ENCODE measurements around the gene MAST2. TPM values are rescaled to one million over a fixed set of nuclear protein-coding genes. Genes with fewer than 3 reads are reported as not detected.

MAST2 gene
- total RNA-seq, 4 donors from 2014 or later: 18.8 to 22.2 (median 20.2) TPM

DNA sequence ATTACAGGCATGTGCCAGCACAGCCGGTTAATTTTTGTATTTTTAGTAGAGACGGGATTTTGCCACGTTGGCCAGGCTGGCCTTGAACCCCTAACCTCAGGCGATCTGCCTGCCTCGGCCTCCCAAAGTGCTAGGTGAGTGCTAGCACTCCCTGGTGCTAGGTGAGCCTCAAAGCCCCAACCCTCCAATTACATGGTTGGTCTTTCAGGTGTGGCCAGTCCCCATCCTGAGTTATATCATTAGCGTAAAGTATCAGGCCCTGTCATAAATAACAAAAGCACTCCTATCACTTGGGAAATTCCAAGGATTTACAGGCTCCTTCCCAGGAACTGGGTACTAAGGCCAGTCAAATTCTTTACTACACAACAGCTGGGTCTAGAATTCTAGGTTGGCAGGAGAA is 191.0 kb downstream of the MAST2 start:
- Histone ChIP-seq H3K9me3 (no peaks in the 10 kb centered on the region), H3K27ac (no peak overlapping the region), H3K4me3 (replicated peaks in 1 of 3) (no peak overlapping the region), H3K4me1 (no peaks in the 10 kb centered on the region), H3K27me3 (no peaks in the 10 kb centered on the region), H3K36me3 (no peaks in the 10 kb centered on the region)
- no peak for TF ChIP-seq POLR2A (IDR thresholded peaks at IDR 0.05)
- TF ChIP-seq, protein P1, sequence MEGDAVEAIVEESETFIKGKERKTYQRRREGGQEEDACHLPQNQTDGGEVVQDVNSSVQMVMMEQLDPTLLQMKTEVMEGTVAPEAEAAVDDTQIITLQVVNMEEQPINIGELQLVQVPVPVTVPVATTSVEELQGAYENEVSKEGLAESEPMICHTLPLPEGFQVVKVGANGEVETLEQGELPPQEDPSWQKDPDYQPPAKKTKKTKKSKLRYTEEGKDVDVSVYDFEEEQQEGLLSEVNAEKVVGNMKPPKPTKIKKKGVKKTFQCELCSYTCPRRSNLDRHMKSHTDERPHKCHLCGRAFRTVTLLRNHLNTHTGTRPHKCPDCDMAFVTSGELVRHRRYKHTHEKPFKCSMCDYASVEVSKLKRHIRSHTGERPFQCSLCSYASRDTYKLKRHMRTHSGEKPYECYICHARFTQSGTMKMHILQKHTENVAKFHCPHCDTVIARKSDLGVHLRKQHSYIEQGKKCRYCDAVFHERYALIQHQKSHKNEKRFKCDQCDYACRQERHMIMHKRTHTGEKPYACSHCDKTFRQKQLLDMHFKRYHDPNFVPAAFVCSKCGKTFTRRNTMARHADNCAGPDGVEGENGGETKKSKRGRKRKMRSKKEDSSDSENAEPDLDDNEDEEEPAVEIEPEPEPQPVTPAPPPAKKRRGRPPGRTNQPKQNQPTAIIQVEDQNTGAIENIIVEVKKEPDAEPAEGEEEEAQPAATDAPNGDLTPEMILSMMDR (IDR thresholded peaks at IDR 0.05): no peak
- no peak for DNase-seq
- intact Hi-C loops (cut with DNase I): no loop called here
- WGBS, 2 donors: 98 to 99% methylated on average over 6 of the region's 6 CpGs

DNA sequence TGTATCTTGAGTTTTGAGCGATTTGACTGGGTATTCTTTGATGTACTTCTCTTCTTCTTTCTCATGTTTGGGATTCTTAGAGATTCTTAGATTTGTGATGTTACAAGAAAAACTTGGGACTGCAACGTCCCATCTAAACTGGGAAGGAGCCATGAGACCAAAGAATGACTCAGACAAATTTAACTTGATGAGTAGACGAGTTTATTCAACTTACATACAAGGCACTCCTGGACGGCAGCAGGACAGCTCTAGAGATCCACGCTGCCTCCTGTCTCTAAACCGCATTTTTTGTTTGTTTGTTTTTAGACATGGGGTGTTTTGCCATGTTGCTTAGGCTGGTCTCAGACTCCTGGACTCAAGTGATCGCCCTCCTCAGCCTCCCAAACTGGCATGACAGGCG is 191.9 kb downstream of the MAST2 start:
- Histone ChIP-seq H3K27ac (no peak overlapping the region), H3K4me3 (replicated peaks in 1 of 3) (no peak overlapping the region), H3K27me3 (no peaks in the 10 kb centered on the region), H3K36me3 (no peaks in the 10 kb centered on the region), H3K4me1 (no peaks in the 10 kb centered on the region), H3K9me3 (no peaks in the 10 kb centered on the region)
- WGBS, 2 donors: 77 to 86% methylated on average over 8 of the region's 8 CpGs
- intact Hi-C loops (cut with DNase I): no loop called here
- TF ChIP-seq, protein P1 (IDR thresholded peaks at IDR 0.05): no peak
- no peak for TF ChIP-seq POLR2A (IDR thresholded peaks at IDR 0.05)
- no peak for DNase-seq

DNA sequence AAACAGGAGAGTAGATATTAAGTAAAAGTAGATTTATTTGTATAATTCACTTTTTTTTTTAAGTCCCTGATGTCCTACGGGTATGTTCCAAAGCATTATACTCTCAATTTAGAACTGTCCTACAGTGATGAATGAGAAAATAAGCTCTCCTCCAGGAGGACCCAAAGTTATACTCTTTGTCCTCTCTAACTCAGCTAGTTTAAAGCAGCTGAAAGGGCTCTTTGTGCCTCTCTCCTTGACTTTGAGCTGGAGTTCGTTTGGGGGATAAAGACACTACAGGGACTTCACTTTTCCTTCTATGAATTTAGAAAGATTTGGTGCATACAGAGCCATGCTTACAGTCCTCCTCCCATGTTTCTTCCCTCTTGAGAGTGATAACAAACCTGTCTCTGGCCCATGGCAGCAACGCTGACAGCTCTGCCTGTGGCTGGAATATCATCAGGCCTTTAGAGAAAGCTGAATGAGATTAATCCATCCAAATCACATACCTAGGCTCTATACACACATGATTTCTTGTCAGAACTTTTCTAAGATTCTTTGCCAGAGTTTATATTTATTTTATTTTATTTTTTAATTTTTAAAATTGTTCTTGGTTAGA is 194.7 kb downstream of the MAST2 start:
- no peak overlapping the region for H3K4me3 ChIP-seq (replicated peaks in 1 of 3)
- H3K27ac ChIP-seq: no peak overlapping the region
- H3K9me3 ChIP-seq: no peaks in the 10 kb centered on the region
- intact Hi-C loops (cut with DNase I): no loop called here
- no peaks in the 10 kb centered on the region for H3K27me3 ChIP-seq
- no peaks in the 10 kb centered on the region for H3K36me3 ChIP-seq
- 79 to 83% methylated on average over 3 of the region's 3 CpGs for WGBS, 2 donors
- H3K4me1 ChIP-seq: no peaks in the 10 kb centered on the region
- DNase-seq: no peak
- TF ChIP-seq, protein P1 (IDR thresholded peaks at IDR 0.05): no peak
- TF ChIP-seq POLR2A (IDR thresholded peaks at IDR 0.05): no peak

DNA sequence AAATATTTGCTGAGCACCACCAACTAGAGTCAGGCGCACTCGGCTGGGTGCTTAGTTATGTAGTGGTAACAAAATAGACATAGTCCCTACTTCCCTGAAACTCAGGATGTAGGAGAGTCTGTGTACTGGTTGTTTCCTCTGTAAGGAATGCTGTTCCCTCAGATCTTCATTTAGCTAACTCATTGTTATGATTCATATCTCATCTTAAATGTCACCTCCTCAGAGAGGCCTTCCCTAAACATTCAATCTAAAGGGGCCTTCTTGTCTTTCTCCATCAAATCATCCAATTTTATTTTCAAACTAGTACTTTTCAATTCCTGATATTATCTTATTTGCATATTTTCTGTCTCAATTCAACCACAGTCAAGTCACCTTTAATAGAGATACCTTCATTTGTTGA is 196.1 kb downstream of the MAST2 start:
- no peak for DNase-seq
- Histone ChIP-seq H3K4me1 (no peaks in the 10 kb centered on the region), H3K4me3 (replicated peaks in 1 of 3) (no peak overlapping the region), H3K27ac (no peak overlapping the region), H3K27me3 (no peaks in the 10 kb centered on the region), H3K36me3 (no peaks in the 10 kb centered on the region), H3K9me3 (no peaks in the 10 kb centered on the region)
- TF ChIP-seq, protein P1 (IDR thresholded peaks at IDR 0.05): no peak
- TF ChIP-seq POLR2A (IDR thresholded peaks at IDR 0.05): no peak
- intact Hi-C loops (cut with DNase I): no loop called here
- WGBS, 2 donors: 96 to 100% methylated on average over 2 of the region's 2 CpGs

DNA sequence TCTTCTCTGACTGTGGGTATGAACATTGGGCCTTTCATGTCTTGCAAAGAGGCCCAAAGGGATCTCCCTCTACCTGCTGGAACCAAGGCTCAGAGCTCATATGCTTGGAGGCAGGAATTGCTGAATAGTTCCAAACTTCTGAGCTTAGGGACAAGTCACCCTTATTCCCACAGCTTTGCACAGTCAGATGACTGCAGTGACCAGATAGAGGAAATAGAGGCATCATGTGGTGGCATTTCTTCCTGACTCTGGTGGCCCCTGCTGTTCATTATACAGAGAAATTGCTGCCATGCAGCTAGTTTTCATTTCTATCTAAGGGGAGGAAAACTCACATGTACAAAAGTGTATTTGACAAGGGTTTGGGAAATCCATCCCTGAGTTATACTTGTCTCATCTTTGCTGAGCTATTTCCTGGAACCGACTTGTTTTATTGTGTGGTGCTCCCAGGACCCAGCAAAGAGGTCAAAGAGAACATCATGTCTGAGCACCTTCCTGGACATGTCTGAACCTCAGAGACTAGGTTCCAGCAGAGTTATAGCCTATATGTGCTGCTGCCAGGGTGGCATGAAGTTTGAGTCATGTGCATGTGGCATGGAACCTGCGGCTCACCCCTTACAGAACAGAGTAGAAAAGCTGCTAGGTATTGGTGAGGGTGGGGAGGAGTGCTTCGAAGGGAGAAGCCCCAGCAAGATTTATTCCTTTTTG is 197.8 kb downstream of the MAST2 start:
- Histone ChIP-seq H3K4me1 (no peaks in the 10 kb centered on the region), H3K9me3 (no peaks in the 10 kb centered on the region), H3K36me3 (peaks cover 0 to 1% of the 10 kb centered on the region in 2 donors), H3K27ac (no peak overlapping the region), H3K27me3 (no peaks in the 10 kb centered on the region), H3K4me3 (replicated peaks in 1 of 3) (no peak overlapping the region)
- 97 to 100% methylated on average over 3 of the region's 3 CpGs for WGBS, 2 donors
- no peak for TF ChIP-seq POLR2A (IDR thresholded peaks at IDR 0.05)
- TF ChIP-seq, protein P1 (IDR thresholded peaks at IDR 0.05): no peak
- no peak for DNase-seq
- intact Hi-C loops (cut with DNase I): no loop called here
